B cell (primary cell): ENCODE results near the gene SLC7A1. TPM values are rescaled to one million over a fixed set of nuclear protein-coding genes. Genes with fewer than 3 reads are reported as not detected.

Experiments
- ATAC-seq: fragments of 200-7000 bp; cut with Tn5 transposase; one replicate; pipeline ENCODE4 v1.10.0; 2021; ENCODE audit warnings: low read depth, mild to moderate bottlenecking, moderate number of reproducible peaks, moderate library complexity
- CTCF ChIA-PET: fragments of 350-600 bp; sonication (Branson Sonifier 250); formaldehyde crosslinking; loops from one replicate; lab custom pipeline; 2021; ENCODE audit warnings: antibody characterized with exemption, inconsistent platforms; lab: Charles Lee
- POLR2A ChIA-PET: fragments of 350-600 bp; sonication (Branson Sonifier 250); formaldehyde crosslinking; loops from one replicate; lab custom pipeline; 2021; ENCODE audit warnings: antibody characterized with exemption; lab: Charles Lee
- DNase-seq: peaks from one replicate; pipeline ENCODE4 v3.0.0; 2013
- H2AFZ ChIP-seq: 2 replicates; pipeline ENCODE4 v1.6.1; 2012; ENCODE audit warnings: mild to moderate bottlenecking, low read depth, low read length; ENCODE audit not compliant: insufficient read depth, poor library complexity, severe bottlenecking
- H3K27ac ChIP-seq, 2 donors: 1 replicate in 1 of 2; 2 replicates in 1 of 2; pipeline ENCODE4 v1.5.1; 2012 to 2013; ENCODE audit warnings: low read length in 2 of 2, mild to moderate bottlenecking in 2 of 2, moderate library complexity in 1 of 2
- H3K27me3 ChIP-seq, 4 experiments: fragments of 200-600 bp in 1 of 4; sonication (generic) in 1 of 4; replicated peaks in 1 of 4; 1 replicate in 2 of 4; 2 replicates in 2 of 4; pipeline versions ENCODE4 v1.6.1 to v1.7.0; 2013 to 2016; ENCODE audit warnings: low read length in 3 of 4, mild to moderate bottlenecking in 2 of 4, mixed read lengths in 1 of 4, moderate library complexity in 1 of 4; ENCODE audit not compliant: insufficient read depth in 4 of 4, control insufficient read depth in 3 of 4; ENCODE audit errors: control extremely low read depth in 1 of 4
- H3K36me3 ChIP-seq, 2 experiments: replicated peaks in 1 of 2; 1 replicate in 1 of 2; 2 replicates in 1 of 2; pipeline versions ENCODE4 v1.6.1 to v1.7.1; 2013; ENCODE audit warnings: low read length in 1 of 2; ENCODE audit not compliant: insufficient read depth in 2 of 2, control insufficient read depth in 1 of 2; ENCODE audit errors: control extremely low read depth in 1 of 2, extremely low read depth in 1 of 2
- H3K4me1 ChIP-seq, 2 donors: fragments of 200-600 bp in 1 of 2; sonication (generic) in 1 of 2; 1 replicate in 1 of 2; 2 replicates in 1 of 2; pipeline versions ENCODE4 v1.5.1 to v1.6.1; 2013 to 2017; ENCODE audit warnings: low read length in 2 of 2; ENCODE audit not compliant: control insufficient read depth in 2 of 2, insufficient read depth in 2 of 2
- H3K4me2 ChIP-seq: replicated peaks from 2 replicates; pipeline ENCODE3; 2012; ENCODE audit warnings: mild to moderate bottlenecking, low read depth, low read length; ENCODE audit not compliant: poor library complexity, severe bottlenecking
- H3K4me3 ChIP-seq, 5 experiments: fragments of 200-600 bp in 1 of 5; sonication (generic) in 1 of 5; 1 replicate in 3 of 5; 2 replicates in 2 of 5; pipeline versions ENCODE4 v1.5.1 to v1.7.0; 2011 to 2016; ENCODE audit warnings: low read length in 4 of 5, mild to moderate bottlenecking in 4 of 5, low read depth in 2 of 5, control low read depth in 1 of 5, moderate library complexity in 1 of 5; ENCODE audit not compliant: insufficient read depth in 1 of 5; ENCODE audit errors: control extremely low read depth in 1 of 5, extremely low read depth in 1 of 5
- H3K79me2 ChIP-seq: fragments of 200-600 bp; sonication (generic); one replicate; pipeline ENCODE4 v1.6.0; 2016; ENCODE audit warnings: low read length; ENCODE audit not compliant: control insufficient read depth, insufficient read depth
- H3K9ac ChIP-seq: fragments of 200-600 bp; sonication (generic); 2 replicates; pipeline ENCODE4 v1.6.1; 2017; ENCODE audit warnings: mild to moderate bottlenecking, low read length, moderate library complexity
- H3K9me3 ChIP-seq, 3 donors: one replicate each; pipeline versions ENCODE4 v1.6.1 to v1.7.1; 2013; ENCODE audit warnings: low read length in 2 of 3; ENCODE audit not compliant: control insufficient read depth in 2 of 3, insufficient read depth in 1 of 3; ENCODE audit errors: control extremely low read depth in 1 of 3
- H4K20me1 ChIP-seq: 2 replicates; pipeline ENCODE4 v1.6.0; 2012; ENCODE audit warnings: mild to moderate bottlenecking, low read length; ENCODE audit not compliant: insufficient read depth, control insufficient read depth, poor library complexity, severe bottlenecking
- H3K27ac Mint-ChIP-seq: one replicate; pipeline ENCODE4 v1.8.0; 2021; ENCODE audit warnings: mixed read lengths
- H3K27me3 Mint-ChIP-seq: one replicate; pipeline ENCODE4 v1.8.0; 2021; ENCODE audit warnings: mixed read lengths
- H3K4me1 Mint-ChIP-seq: one replicate; pipeline ENCODE4 v1.8.0; 2021; ENCODE audit warnings: mixed read lengths
- H3K4me3 Mint-ChIP-seq: one replicate; pipeline ENCODE4 v1.8.0; 2021; ENCODE audit warnings: mixed read lengths
- H3K9me3 Mint-ChIP-seq: one replicate; pipeline ENCODE4 v1.8.0; 2022; ENCODE audit warnings: mixed read lengths; ENCODE audit not compliant: insufficient read depth
- CTCF ChIP-seq: fragments of 200-600 bp; IDR thresholded peaks from one replicate; pipeline ENCODE4 v1.8.0; 2022; ENCODE audit warnings: antibody characterized with exemption, mild to moderate bottlenecking
- EZH2 ChIP-seq: IDR thresholded peaks from 2 replicates; pipeline ENCODE4 v1.6.1; 2012; ENCODE audit warnings: borderline replicate concordance, low read depth, mild to moderate bottlenecking, moderate library complexity, low read length; ENCODE audit not compliant: insufficient read depth, poor library complexity, severe bottlenecking
- WGBS: methylation state at CpG from one replicate; pipeline ENCODE4 v1.1.5; 2013; ENCODE audit warnings: missing lambda C conversion rate; ENCODE audit not compliant: insufficient coverage; 5-methylcytosine and 5-hydroxymethylcytosine counted together
- intact Hi-C: fragments of 100-400 bp; cut with micrococcal nuclease; formaldehyde crosslinking; loops from one replicate; pipeline ENCODE4 v1.10.0; 2022
- polyA plus RNA-seq: library from polyadenylated mRNA; depleted of rRNA; stranded (reverse); fragments of >200 nt; gene quantifications from 2 replicates; pipeline ENCODE4 v1.2.3, GENCODE V29; 2012
- total RNA-seq, 2 donors: library from RNA; stranded (reverse); fragments of 120-200 nt in 1 of 2; gene quantifications; 1 replicate in 1 of 2; 2 replicates in 1 of 2; pipeline versions ENCODE4 v1.2.3 to v1.2.4, GENCODE V29; 2013 to 2022

SLC7A1 gene
- total and polyA plus RNA-seq, 2 donors (not counting 1 experiment from before 2014, with no cell fraction given), result 3.3 to 23.1 TPM

- Mint-ChIP-seq H3K9me3 (no peaks in the 10 kb centered on the region), H3K27me3 (no peaks in the 10 kb centered on the region), H3K27ac (no peak overlapping the region), H3K4me1 (no peaks in the 10 kb centered on the region), H3K4me3 (no peak overlapping the region)
- no peaks in the 10 kb centered on the region for H4K20me1 ChIP-seq
- POLR2A ChIA-PET, result no interaction called here
- WGBS, result 100% methylated on average over 1 of the region's 5 CpGs
- H3K9ac ChIP-seq, result no peak overlapping the region
- H3K9me3 ChIP-seq, result no peaks in the 10 kb centered on the region
- no peaks in the 10 kb centered on the region for H3K4me1 ChIP-seq
- no peak overlapping the region for H3K4me3 ChIP-seq
- peaks cover 0 to 43% of the 10 kb centered on the region in 2 experiments for H3K36me3 ChIP-seq
- CTCF ChIA-PET, result interaction anchor here (0.9 to 1.4 kb wide), 2 partner anchors 21 to 59 kb away, joined by 3 to 5 read pairs; no protein-coding TSS in a partner anchor
- no peaks in the 10 kb centered on the region for H3K27me3 ChIP-seq
- no peaks in the 10 kb centered on the region for H3K79me2 ChIP-seq
- no peak overlapping the region for H3K27ac ChIP-seq
- H2AFZ ChIP-seq, result no peak overlapping the region
- ATAC-seq (no peak), DNase-seq (no peak)
- intact Hi-C loops, result no loop called here
- H3K4me2 ChIP-seq, result no peak overlapping the region
- no peak for TF ChIP-seq CTCF
- TF ChIP-seq EZH2, result no peak
Measured at GRCh38 chr13:29530901-29531300, 64.6 kb downstream of the SLC7A1 start.

GRCh38 chr13:29529754-29530153 lies 65.7 kb downstream of the SLC7A1 start:
- H3K27ac ChIP-seq, result no peak overlapping the region
- H3K4me2 ChIP-seq, result no peak overlapping the region
- no peak for DNase-seq

More at GRCh38 chr13:29529754-29530153, 65.7 kb downstream of the SLC7A1 start:
- Histone ChIP-seq H3K4me3 (no peak overlapping the region), H3K79me2 (no peaks in the 10 kb centered on the region), H3K27me3 (no peaks in the 10 kb centered on the region), H3K9ac (no peak overlapping the region), H2AFZ (no peak overlapping the region), H3K9me3 (no peaks in the 10 kb centered on the region), H3K36me3 (peaks cover 0 to 41% of the 10 kb centered on the region in 2 experiments), H4K20me1 (no peaks in the 10 kb centered on the region), H3K4me1 (no peaks in the 10 kb centered on the region)
- Mint-ChIP-seq H3K9me3 (no peaks in the 10 kb centered on the region), H3K4me3 (no peak overlapping the region), H3K4me1 (no peaks in the 10 kb centered on the region), H3K27me3 (no peaks in the 10 kb centered on the region), H3K27ac (no peak overlapping the region)
- ChIA-PET CTCF (interaction anchor here (1.4 kb wide), 2 partner anchors 22 to 58 kb away, joined by 5 read pairs; no protein-coding TSS in a partner anchor), POLR2A (no interaction called here)
- ATAC-seq, result no peak
- 100% methylated on average over 2 of the region's 5 CpGs for WGBS
- no peak for TF ChIP-seq CTCF
- TF ChIP-seq EZH2, result no peak
- intact Hi-C loops, result no loop called here
